IMR-90 (cell line): ENCODE measurements around the gene RPTOR. TPM values are rescaled to one million over a fixed set of nuclear protein-coding genes. Genes with fewer than 3 reads are reported as not detected.

Experiments used
- ATAC-seq: fragments of 200-7000 bp; cut with Tn5 transposase; 2 replicates; pipeline ENCODE4 v1.9.1; 2020; ENCODE audit warnings: low read depth, mild to moderate bottlenecking, moderate library complexity
- BruUV-seq: library from RNA; stranded (reverse); fragments of 400-500 nt; replicated peaks from 2 replicates; lab custom pipeline; 2021; lab: Mats Ljungman, UMichigan
- CTCF ChIA-PET: fragments of 300-600 bp; formaldehyde crosslinking; extraction: SDS; loops from one replicate; lab custom pipeline; 2021; ENCODE audit warnings: antibody characterized with exemption; lab: Yijun Ruan, JAX
- POLR2A ChIA-PET: fragments of 300-600 bp; sonication (Branson Sonifier 250); formaldehyde crosslinking; loops from one replicate; lab custom pipeline; 2022; ENCODE audit warnings: antibody characterized with exemption; ENCODE audit not compliant: unreplicated experiment; lab: Charles Lee
- DNase-seq: peaks from one replicate; pipeline ENCODE4 v3.0.0; 2013
- H2AFZ ChIP-seq: replicated peaks from 2 replicates; pipeline ENCODE3; 2013; ENCODE audit warnings: low read length, mild to moderate bottlenecking; ENCODE audit not compliant: poor library complexity
- H2AK5ac ChIP-seq: 2 replicates; pipeline ENCODE4 v1.6.1; 2013; ENCODE audit warnings: low read depth, low read length, inconsistent platforms
- H2AK9ac ChIP-seq: replicated peaks from 2 replicates; pipeline ENCODE3; 2013; ENCODE audit warnings: mild to moderate bottlenecking, low read depth, low read length, moderate library complexity; ENCODE audit not compliant: poor library complexity
- H2BK120ac ChIP-seq: 2 replicates; pipeline ENCODE4 v1.6.1; 2013; ENCODE audit warnings: low read depth, low read length, inconsistent platforms
- H2BK15ac ChIP-seq: 3 replicates; pipeline ENCODE4 v1.6.1; 2013; ENCODE audit warnings: low read depth, low read length, inconsistent platforms
- H2BK20ac ChIP-seq: 2 replicates; pipeline ENCODE4 v1.6.1; 2013; ENCODE audit warnings: low read depth, mild to moderate bottlenecking, inconsistent platforms, low read length, moderate library complexity
- H2BK5ac ChIP-seq: 2 replicates; pipeline ENCODE4 v1.6.1; 2013; ENCODE audit warnings: mild to moderate bottlenecking, low read depth, low read length, inconsistent platforms; ENCODE audit not compliant: poor library complexity, severe bottlenecking
- H3K14ac ChIP-seq: replicated peaks from 2 replicates; pipeline ENCODE4 v1.6.1; 2013; ENCODE audit warnings: low read depth, low read length, inconsistent platforms
- H3K18ac ChIP-seq: 2 replicates; pipeline ENCODE4 v1.6.1; 2013; ENCODE audit warnings: low read depth, low read length, control low read depth
- H3K23ac ChIP-seq: 2 replicates; pipeline ENCODE4 v1.6.1; 2013; ENCODE audit warnings: low read depth, low read length, inconsistent platforms
- H3K27ac ChIP-seq: 2 replicates; pipeline ENCODE4 v1.5.1; 2013; ENCODE audit warnings: mild to moderate bottlenecking, control low read depth, low read length; ENCODE audit not compliant: insufficient read depth
- H3K27me3 ChIP-seq: 2 replicates; pipeline ENCODE4 v1.6.1; 2013; ENCODE audit warnings: low read length; ENCODE audit not compliant: control insufficient read depth, insufficient read depth
- H3K36me3 ChIP-seq: 2 replicates; pipeline ENCODE4 v1.6.1; 2013; ENCODE audit warnings: low read length, mixed read lengths; ENCODE audit not compliant: control insufficient read depth, insufficient read depth
- H3K4ac ChIP-seq: 2 replicates; pipeline ENCODE4 v1.6.1; 2013; ENCODE audit warnings: low read depth, low read length, inconsistent platforms
- H3K4me1 ChIP-seq: 2 replicates; pipeline ENCODE4 v1.6.1; 2013; ENCODE audit warnings: low read length, mixed read lengths; ENCODE audit not compliant: control insufficient read depth, insufficient read depth
- H3K4me2 ChIP-seq: 2 replicates; pipeline ENCODE4 v1.6.1; 2013; ENCODE audit warnings: low read depth, mild to moderate bottlenecking, control low read depth, low read length, moderate library complexity
- H3K4me3 ChIP-seq: 2 replicates; pipeline ENCODE4 v1.5.1; 2013; ENCODE audit warnings: low read depth, mild to moderate bottlenecking, control low read depth, low read length, moderate library complexity; ENCODE audit not compliant: insufficient read depth
- H3K56ac ChIP-seq: 2 replicates; pipeline ENCODE4 v1.6.1; 2013; ENCODE audit warnings: low read length, inconsistent platforms; ENCODE audit not compliant: insufficient read depth; ENCODE audit errors: extremely low read depth
- H3K79me1 ChIP-seq, 2 experiments: 2 replicates each; pipeline ENCODE4 v1.6.1; 2013; ENCODE audit warnings: low read length in 2 of 2, inconsistent platforms in 1 of 2, low read depth in 1 of 2
- H3K9ac ChIP-seq: 2 replicates; pipeline ENCODE4 v1.6.1; 2013; ENCODE audit warnings: low read depth, low read length, control low read depth
- H3K9me1 ChIP-seq: 2 replicates; pipeline ENCODE4 v1.6.1; 2013; ENCODE audit warnings: low read length, inconsistent platforms; ENCODE audit not compliant: insufficient read depth
- H3K9me3 ChIP-seq: 2 replicates; pipeline ENCODE4 v1.6.1; 2013; ENCODE audit warnings: low read length; ENCODE audit not compliant: control insufficient read depth, insufficient read depth
- H4K20me1 ChIP-seq: 2 replicates; pipeline ENCODE4 v1.6.1; 2013; ENCODE audit warnings: low read length, inconsistent platforms; ENCODE audit not compliant: insufficient read depth
- H4K5ac ChIP-seq: 2 replicates; pipeline ENCODE4 v1.6.1; 2013; ENCODE audit warnings: mild to moderate bottlenecking, low read depth, low read length, control low read depth
- H4K8ac ChIP-seq, 2 experiments: 2 replicates each; pipeline ENCODE4 v1.6.1; 2013; ENCODE audit warnings: low read depth in 2 of 2, low read length in 2 of 2, control low read depth in 1 of 2, inconsistent platforms in 1 of 2
- H4K91ac ChIP-seq: 2 replicates; pipeline ENCODE4 v1.6.1; 2013; ENCODE audit warnings: low read depth, low read length, inconsistent platforms; ENCODE audit not compliant: insufficient read depth
- BHLHE40 ChIP-seq: fragments of 150-350 bp; IDR thresholded peaks from 2 replicates; pipeline ENCODE4 v1.6.1; 2016; ENCODE audit warnings: mild to moderate bottlenecking, low read depth, low read length
- CEBPB ChIP-seq: IDR thresholded peaks from 2 replicates; pipeline ENCODE4 v1.6.1; 2012; ENCODE audit warnings: low read depth, low read length, improper control_type of control experiment
- CHD1 ChIP-seq: IDR thresholded peaks from 2 replicates; pipeline ENCODE4 v1.6.1; 2012; ENCODE audit warnings: low read depth, low read length, improper control_type of control experiment
- CTCF ChIP-seq: conservative IDR thresholded peaks from 2 replicates; pipeline ENCODE4 v1.5.1; 2012; ENCODE audit warnings: mild to moderate bottlenecking, low read depth, low read length, improper control_type of control experiment
- ELK1 ChIP-seq: fragments of 150-350 bp; IDR thresholded peaks from 2 replicates; pipeline ENCODE4 v1.6.1; 2016; ENCODE audit warnings: low read depth, mild to moderate bottlenecking, low read length, moderate library complexity, borderline replicate concordance
- FOS ChIP-seq: fragments of 150-350 bp; IDR thresholded peaks from 2 replicates; pipeline ENCODE4 v1.6.1; 2016; ENCODE audit warnings: low read depth, low read length
- MAFK ChIP-seq: IDR thresholded peaks from 2 replicates; pipeline ENCODE4 v1.6.1; 2012; ENCODE audit warnings: low read depth, low read length, improper control_type of control experiment
- MXI1 ChIP-seq: IDR thresholded peaks from 2 replicates; pipeline ENCODE4 v1.6.1; 2012; ENCODE audit warnings: low read depth, mild to moderate bottlenecking, low read length, moderate library complexity, borderline replicate concordance
- NFE2L2 ChIP-seq: fragments of 150-350 bp; IDR thresholded peaks from 2 replicates; pipeline ENCODE4 v1.6.1; 2016; ENCODE audit warnings: low read depth, mild to moderate bottlenecking, low read length
- POLR2A ChIP-seq: IDR thresholded peaks from 2 replicates; pipeline ENCODE4 v1.6.1; 2012; ENCODE audit warnings: mild to moderate bottlenecking, low read depth, low read length
- RAD21 ChIP-seq: IDR thresholded peaks from 2 replicates; pipeline ENCODE4 v1.6.1; 2012; ENCODE audit warnings: low read length, improper control_type of control experiment
- RCOR1 ChIP-seq: IDR thresholded peaks from 2 replicates; pipeline ENCODE4 v1.6.1; 2012; ENCODE audit warnings: mild to moderate bottlenecking, low read length, improper control_type of control experiment; ENCODE audit not compliant: insufficient replicate concordance
- RFX5 ChIP-seq: IDR thresholded peaks from 2 replicates; pipeline ENCODE4 v1.8.0; 2012; ENCODE audit warnings: low read depth, mild to moderate bottlenecking, low read length, moderate library complexity
- USF2 ChIP-seq: fragments of 150-350 bp; IDR thresholded peaks from 2 replicates; pipeline ENCODE4 v1.6.1; 2017; ENCODE audit warnings: mild to moderate bottlenecking, antibody characterized with exemption, low read length, low read depth
- WGBS, 2 experiments: methylation state at CpG; one replicate each; pipeline versions ENCODE4 v1.1.5 to v1.1.7; 2013; ENCODE audit warnings: missing lambda C conversion rate in 2 of 2; ENCODE audit not compliant: insufficient read length in 1 of 2; ENCODE audit errors: extremely low coverage in 2 of 2; 5-methylcytosine and 5-hydroxymethylcytosine counted together
- dilution Hi-C: fragments of 300-500 bp; cut with HindIII; formaldehyde crosslinking; loops from one replicate; pipeline ENCODE4 v1.14.3; 2018; ENCODE audit warnings: low sequenced_read_pairs; ENCODE audit not compliant: unreplicated experiment
- in situ Hi-C: fragments of 300-500 bp; cut with MboI; formaldehyde crosslinking; loops from 3 replicates; pipeline ENCODE4 v1.14.3; 2019; ENCODE audit warnings: low sequenced_read_pairs, inconsistent platforms, mixed read lengths
- intact Hi-C: fragments of 100-400 bp; cut with micrococcal nuclease; formaldehyde crosslinking; loops from 2 replicates; pipeline ENCODE4 v1.10.0; 2022
- polyA plus RNA-seq, 3 experiments: library from polyadenylated mRNA; depleted of rRNA; stranded (reverse); fragments of >200 nt; gene quantifications; 2 replicates each; pipeline ENCODE4 v1.2.3, GENCODE V29; 2012; ENCODE audit warnings: low replicate concordance in 1 of 3
- total RNA-seq: library from RNA; depleted of rRNA; stranded (reverse); fragments of >200 nt; gene quantifications from 2 replicates; pipeline ENCODE4 v1.2.3, GENCODE V29; 2012

The RPTOR gene
- total and polyA plus RNA-seq, 2 of the 4 experiments (the other 2 are of a cell fraction): 10.8 to 14.7 TPM

GRCh38 chr17:81002013-81002384, 457.4 kb downstream of the RPTOR start:
- in situ Hi-C loops: no loop called here

More at GRCh38 chr17:81002013-81002384, 457.4 kb downstream of the RPTOR start:
- Histone ChIP-seq H3K36me3 (peaks cover 30% of the 10 kb centered on the region; the same call in 1 of the 2 replicates), H4K91ac (no peak overlapping the region), H3K27me3 (peaks cover 24% of the 10 kb centered on the region), H3K27ac (no peak overlapping the region), H3K4ac (no peak overlapping the region), H3K4me1 (peaks cover 9% of the 10 kb centered on the region), H3K14ac (no peak overlapping the region), H2AK5ac (no peak overlapping the region), H3K56ac (no peak overlapping the region), H2BK5ac (no peak overlapping the region), H2AFZ (no peak overlapping the region), H3K9me3 (no peaks in the 10 kb centered on the region), H2BK15ac (no peak overlapping the region), H4K8ac (no peak overlapping the region), H3K4me3 (no peak overlapping the region), H3K9me1 (no peaks in the 10 kb centered on the region), H2BK120ac (no peak overlapping the region), H4K20me1 (peaks cover 7% of the 10 kb centered on the region; the same call in 1 of the 2 replicates), H2BK20ac (no peak overlapping the region), H3K79me1 (no peaks in the 10 kb centered on the region), H4K5ac (no peak overlapping the region), H2AK9ac (no peak overlapping the region), H3K23ac (no peak overlapping the region), H3K4me2 (no peak overlapping the region), H3K18ac (no peak overlapping the region), H3K9ac (no peak overlapping the region)
- DNase-seq (no peak), ATAC-seq (no peak)
- POLR2A ChIA-PET: no interaction called here
- WGBS, 2 experiments: 89% methylated on average over 3 of the region's 10 CpGs; no CpG with 5 or more reads in 1 of the 2 experiments
- intact Hi-C loops: no loop called here
- TF ChIP-seq MAFK: no peak
- no peak for TF ChIP-seq ELK1
- TF ChIP-seq POLR2A: no peak
- TF ChIP-seq NFE2L2: no peak
- no peak for TF ChIP-seq RAD21
- TF ChIP-seq MXI1: no peak
- no peak for TF ChIP-seq CHD1
- no peak for TF ChIP-seq BHLHE40
- no peak for TF ChIP-seq CTCF
- no peak for TF ChIP-seq CEBPB
- TF ChIP-seq FOS: no peak
- no peak for TF ChIP-seq USF2
- no peak for TF ChIP-seq RFX5
- TF ChIP-seq RCOR1: no peak
- no TSS peak for BruUV-seq
- dilution Hi-C loops: no loop called here
- CTCF ChIA-PET: no interaction called here
